ENCODE results near the gene LAMA3. TPM values are rescaled to one million over a fixed set of nuclear protein-coding genes. Genes with fewer than 3 reads are reported as not detected.
A peak's percentile ranks its signal among the peaks of the same experiment; 100 is the strongest.

Gene LAMA3
- total and polyA plus RNA-seq, 2 experiments from 2014 or later = 3.9 to 4.9 TPM

DNA sequence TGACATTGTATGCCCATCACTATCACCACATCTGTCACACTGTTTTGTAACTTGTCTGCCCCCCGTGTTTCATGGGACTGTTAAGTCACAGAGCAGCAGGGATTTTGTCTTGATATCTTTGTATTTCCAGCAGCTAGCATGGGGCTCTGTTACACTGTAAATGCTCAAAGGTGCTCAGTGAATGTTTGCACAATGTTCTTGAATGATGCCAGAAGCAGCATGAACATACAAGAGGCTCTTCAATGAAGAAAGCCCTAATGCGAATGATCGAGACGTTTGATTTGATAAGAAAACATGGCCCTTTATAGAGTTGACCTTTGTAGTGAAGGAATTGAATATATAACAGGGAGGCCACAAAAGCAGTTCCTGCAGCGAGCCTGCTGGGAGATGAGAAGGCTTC is 204.4 kb downstream of the LAMA3 start:
- H3K27me3 ChIP-seq (ENCODE audit: insufficient read depth) = no peaks in the 10 kb centered on the region
- no peak overlapping the region for H2AFZ ChIP-seq
- no peak overlapping the region for H3K4me3 Mint-ChIP-seq
- no peaks in the 10 kb centered on the region; the same call in 1 of the 2 replicates for H3K9me2 ChIP-seq (ENCODE audit: insufficient read depth)
- no peaks in the 10 kb centered on the region for H3K79me2 ChIP-seq (replicated peaks; ENCODE audit: insufficient read depth)
- no peak overlapping the region for H3K4me2 ChIP-seq
- peaks cover 3% of the 10 kb centered on the region; the same call in 1 of the 3 replicates for H3K4me1 Mint-ChIP-seq
- no peaks in the 10 kb centered on the region for H3K36me3 ChIP-seq (ENCODE audit: insufficient read depth)
- H4K20me1 ChIP-seq (replicated peaks; ENCODE audit: insufficient read depth) = no peaks in the 10 kb centered on the region
- no peak for DNase-seq (ENCODE audit: low spot score)
- no peak overlapping the region for H3K4me3 ChIP-seq
- H3K27ac Mint-ChIP-seq = no peak overlapping the region
- no peaks in the 10 kb centered on the region for H3K36me3 Mint-ChIP-seq (ENCODE audit: low read depth)
- no peaks in the 10 kb centered on the region for H3K9me3 Mint-ChIP-seq
- H3K4me1 ChIP-seq (ENCODE audit: insufficient read depth) = no peaks in the 10 kb centered on the region
- H3F3A ChIP-seq (replicated peaks; ENCODE audit: low read depth) = no peaks in the 10 kb centered on the region
- no peak for TF ChIP-seq EZH2phosphoT487 (IDR thresholded peaks at IDR 0.05; ENCODE audit: unreplicated experiment)
- TF ChIP-seq JUNB (IDR thresholded peaks at IDR 0.05; ENCODE audit: unreplicated experiment) = no peak
- peaks cover 3% of the 10 kb centered on the region for H3K27me3 Mint-ChIP-seq (ENCODE audit: insufficient read depth, low read depth, poor library complexity)
- no peak overlapping the region for H3K27ac ChIP-seq (ENCODE audit: low read depth)
- no peak for ATAC-seq

DNA sequence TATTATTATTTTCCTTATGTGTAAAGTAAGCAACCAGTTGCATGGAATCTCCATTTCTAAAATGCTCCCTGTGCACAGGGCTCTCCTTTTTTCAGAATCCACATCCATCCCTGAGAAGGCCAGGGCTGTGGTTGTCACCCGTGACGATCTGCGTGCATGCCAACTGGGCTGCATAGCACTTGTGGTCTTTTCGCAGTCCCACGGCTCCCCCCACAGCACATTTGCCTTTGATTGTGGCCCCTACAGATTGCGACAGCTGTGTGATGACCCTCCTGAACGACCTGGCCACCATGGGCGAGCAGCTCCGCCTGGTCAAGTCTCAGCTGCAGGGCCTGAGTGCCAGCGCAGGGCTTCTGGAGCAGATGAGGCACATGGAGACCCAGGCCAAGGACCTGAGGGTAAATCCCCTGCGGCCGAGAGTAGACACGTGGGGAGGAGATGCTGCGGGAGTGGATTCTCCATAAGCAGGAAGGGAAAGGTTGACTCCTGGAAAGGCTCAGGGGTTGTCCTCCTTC is 205.5 kb downstream of the LAMA3 start:
- Histone ChIP-seq H3K36me3 (ENCODE audit: insufficient read depth) (no peaks in the 10 kb centered on the region), H4K20me1 (replicated peaks; ENCODE audit: insufficient read depth) (no peaks in the 10 kb centered on the region), H3K4me2 (no peak overlapping the region), H3K79me2 (replicated peaks; ENCODE audit: insufficient read depth) (no peaks in the 10 kb centered on the region), H3K9me2 (ENCODE audit: insufficient read depth) (no peaks in the 10 kb centered on the region; the same call in 1 of the 2 replicates), H3K27me3 (ENCODE audit: insufficient read depth) (no peaks in the 10 kb centered on the region), H3K4me1 (ENCODE audit: insufficient read depth) (no peaks in the 10 kb centered on the region), H3K4me3 (no peak overlapping the region), H3F3A (replicated peaks; ENCODE audit: low read depth) (no peaks in the 10 kb centered on the region), H2AFZ (no peak overlapping the region; the same call in 1 of the 2 replicates), H3K27ac (ENCODE audit: low read depth) (no peak overlapping the region)
- H3K4me1 Mint-ChIP-seq = peaks cover 3% of the 10 kb centered on the region; the same call in 1 of the 3 replicates
- DNase-seq (ENCODE audit: low spot score) = no peak
- H3K27ac Mint-ChIP-seq = no peak overlapping the region
- no peak overlapping the region for H3K4me3 Mint-ChIP-seq
- H3K36me3 Mint-ChIP-seq (ENCODE audit: low read depth) = no peaks in the 10 kb centered on the region
- peaks cover 3% of the 10 kb centered on the region for H3K27me3 Mint-ChIP-seq (ENCODE audit: insufficient read depth, low read depth, poor library complexity)
- no peak for ATAC-seq
- TF ChIP-seq, protein P1, sequence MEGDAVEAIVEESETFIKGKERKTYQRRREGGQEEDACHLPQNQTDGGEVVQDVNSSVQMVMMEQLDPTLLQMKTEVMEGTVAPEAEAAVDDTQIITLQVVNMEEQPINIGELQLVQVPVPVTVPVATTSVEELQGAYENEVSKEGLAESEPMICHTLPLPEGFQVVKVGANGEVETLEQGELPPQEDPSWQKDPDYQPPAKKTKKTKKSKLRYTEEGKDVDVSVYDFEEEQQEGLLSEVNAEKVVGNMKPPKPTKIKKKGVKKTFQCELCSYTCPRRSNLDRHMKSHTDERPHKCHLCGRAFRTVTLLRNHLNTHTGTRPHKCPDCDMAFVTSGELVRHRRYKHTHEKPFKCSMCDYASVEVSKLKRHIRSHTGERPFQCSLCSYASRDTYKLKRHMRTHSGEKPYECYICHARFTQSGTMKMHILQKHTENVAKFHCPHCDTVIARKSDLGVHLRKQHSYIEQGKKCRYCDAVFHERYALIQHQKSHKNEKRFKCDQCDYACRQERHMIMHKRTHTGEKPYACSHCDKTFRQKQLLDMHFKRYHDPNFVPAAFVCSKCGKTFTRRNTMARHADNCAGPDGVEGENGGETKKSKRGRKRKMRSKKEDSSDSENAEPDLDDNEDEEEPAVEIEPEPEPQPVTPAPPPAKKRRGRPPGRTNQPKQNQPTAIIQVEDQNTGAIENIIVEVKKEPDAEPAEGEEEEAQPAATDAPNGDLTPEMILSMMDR (conservative IDR thresholded peaks at IDR 0.05; ENCODE audit: low read depth in 2 of 2) = peak in 1 of 2 experiments; percentile 48; a peak in 2 of 4 replicates
- TF ChIP-seq EZH2 (IDR thresholded peaks at IDR 0.05; ENCODE audit: low read depth, unreplicated experiment) (no peak), EZH2phosphoT487 (IDR thresholded peaks at IDR 0.05; ENCODE audit: unreplicated experiment) (no peak)
- no peaks in the 10 kb centered on the region for H3K9me3 Mint-ChIP-seq

DNA sequence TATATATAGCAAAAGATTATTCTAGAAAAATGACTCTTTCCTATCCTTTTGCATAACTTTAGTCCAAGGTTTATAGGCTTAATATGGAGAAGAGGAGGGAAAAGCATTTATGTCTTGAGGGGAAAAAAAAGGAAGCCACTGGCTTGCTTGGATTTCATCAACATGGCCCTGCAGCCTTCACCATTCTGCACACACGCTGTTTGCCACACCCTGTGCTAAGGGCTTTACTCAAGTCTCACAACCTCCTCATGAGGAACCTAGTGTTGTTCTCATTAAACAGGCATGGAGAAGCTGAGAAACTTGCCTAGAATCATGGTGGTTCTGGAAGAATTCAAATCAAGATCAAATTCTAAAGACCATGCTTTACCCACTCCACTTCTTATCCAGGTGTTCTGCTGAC is 208.0 kb downstream of the LAMA3 start:
- no peaks in the 10 kb centered on the region for H3K36me3 ChIP-seq (ENCODE audit: insufficient read depth)
- no peaks in the 10 kb centered on the region for H4K20me1 ChIP-seq (replicated peaks; ENCODE audit: insufficient read depth)
- no peaks in the 10 kb centered on the region for H3F3A ChIP-seq (replicated peaks; ENCODE audit: low read depth)
- peaks cover 11% of the 10 kb centered on the region; the same call in 2 of the 3 replicates for H3K4me1 Mint-ChIP-seq
- no peaks in the 10 kb centered on the region for H3K27me3 ChIP-seq (ENCODE audit: insufficient read depth)
- no peak overlapping the region for H3K4me3 Mint-ChIP-seq
- H3K36me3 Mint-ChIP-seq (ENCODE audit: low read depth) = no peaks in the 10 kb centered on the region
- H3K79me2 ChIP-seq (replicated peaks; ENCODE audit: insufficient read depth) = no peaks in the 10 kb centered on the region
- peaks cover 3% of the 10 kb centered on the region for H3K27me3 Mint-ChIP-seq (ENCODE audit: insufficient read depth, low read depth, poor library complexity)
- no peak overlapping the region for H3K27ac Mint-ChIP-seq
- DNase-seq (ENCODE audit: low spot score) = no peak
- ATAC-seq = no peak
- no peaks in the 10 kb centered on the region; the same call in 1 of the 2 replicates for H3K4me1 ChIP-seq (ENCODE audit: insufficient read depth)
- no peaks in the 10 kb centered on the region; the same call in 1 of the 2 replicates for H3K9me2 ChIP-seq (ENCODE audit: insufficient read depth)
- no peaks in the 10 kb centered on the region for H3K9me3 Mint-ChIP-seq
- no peak overlapping the region for H3K4me3 ChIP-seq
- H2AFZ ChIP-seq = no peak overlapping the region
- H3K27ac ChIP-seq (ENCODE audit: low read depth) = no peak overlapping the region
- H3K4me2 ChIP-seq = no peak overlapping the region
- TF ChIP-seq, protein P1 (conservative IDR thresholded peaks at IDR 0.05; ENCODE audit: low read depth in 2 of 2) = no peak
- TF ChIP-seq CREB1 (CRISPR knock-in tag; IDR thresholded peaks at IDR 0.05; ENCODE audit: low read depth) (no peak), EZH2phosphoT487 (IDR thresholded peaks at IDR 0.05; ENCODE audit: unreplicated experiment) (no peak), ZNF114 (CRISPR knock-in tag; IDR thresholded peaks at IDR 0.05) (no peak), POLR2AphosphoS5 (IDR thresholded peaks at IDR 0.05; ENCODE audit: low read depth) (no peak), EZH2 (IDR thresholded peaks at IDR 0.05; ENCODE audit: low read depth, unreplicated experiment) (no peak), STAT1 (IDR thresholded peaks at IDR 0.05; ENCODE audit: unreplicated experiment) (no peak)
